Stimulated activated CD4-positive, alpha-beta T cell treated with anti-CD3 and anti-CD28 coated beads, Interleukin-4, amount 100 ng/mL, for 1 hour (primary cell): ENCODE data around the gene PKD1.
A peak's percentile ranks its signal among the peaks of the same experiment; 100 is the strongest.

Experiments used
- DNase-seq: peaks from one replicate; pipeline ENCODE4 v3.0.0-alpha.2; 2020

PKD1 gene

GRCh38 chr16:2135770-2136490, at the start of gene PKD1:
Gene PKD1, minus strand, starts transcription at chr16:2135898. Its CDS starts 209 bp downstream, at chr16:2135689.
- DNase-seq: peak; percentile 99

GRCh38 chr16:2184962-2185361, 49.3 kb upstream of the PKD1 start:
- no peak for DNase-seq

- DNase-seq: no peak
Observed at GRCh38 chr16:2184346-2184745, 48.6 kb upstream of the PKD1 start.

- DNase-seq: no peak
Observed at GRCh38 chr16:2183671-2184070, 48.0 kb upstream of the PKD1 start.

GRCh38 chr16:2181952-2182351, 46.3 kb upstream of the PKD1 start:
- no peak for DNase-seq

- no peak for DNase-seq
Observed at GRCh38 chr16:2180962-2181923, 45.5 kb upstream of the PKD1 start.

GRCh38 chr16:2180461-2180860, 44.8 kb upstream of the PKD1 start:
- no peak for DNase-seq

- no peak for DNase-seq
Observed at GRCh38 chr16:2179576-2179975, 43.9 kb upstream of the PKD1 start.

GRCh38 chr16:2179107-2179501, 43.4 kb upstream of the PKD1 start:
- DNase-seq: no peak

- peak; percentile 38 for DNase-seq
Observed at GRCh38 chr16:2178321-2179106, 42.8 kb upstream of the PKD1 start.

GRCh38 chr16:2177561-2177960, 41.9 kb upstream of the PKD1 start:
- no peak for DNase-seq

- no peak for DNase-seq
Observed at GRCh38 chr16:2177101-2177500, 41.4 kb upstream of the PKD1 start.

- DNase-seq: no peak
Observed at GRCh38 chr16:2176047-2176446, 40.3 kb upstream of the PKD1 start.

- no peak for DNase-seq
Observed at GRCh38 chr16:2175454-2175853, 39.8 kb upstream of the PKD1 start.

GRCh38 chr16:2174396-2175131, 38.9 kb upstream of the PKD1 start:
- no peak for DNase-seq

- DNase-seq: no peak
Observed at GRCh38 chr16:2173916-2174315, 38.2 kb upstream of the PKD1 start.

GRCh38 chr16:2173366-2173765, 37.7 kb upstream of the PKD1 start:
- DNase-seq: no peak

- no peak for DNase-seq
Observed at GRCh38 chr16:2172688-2173335, 37.1 kb upstream of the PKD1 start.

- no peak for DNase-seq
Observed at GRCh38 chr16:2171601-2172178, 36.0 kb upstream of the PKD1 start.

- DNase-seq: no peak
Observed at GRCh38 chr16:2170587-2171435, 35.1 kb upstream of the PKD1 start.

GRCh38 chr16:2170080-2170479, 34.4 kb upstream of the PKD1 start:
- no peak for DNase-seq
